HepG2 (cell line): ENCODE measurements around the gene TFB1M. TPM values are rescaled to one million over a fixed set of nuclear protein-coding genes. Genes with fewer than 3 reads are reported as not detected.

Experiments
- CAMTA2 ChIP-seq: sonication (generic); formaldehyde crosslinking; IDR thresholded peaks from 2 replicates; pipeline ENCODE4 v1.4.0; 2020; ENCODE audit warnings: mild to moderate bottlenecking, missing genetic modification reagents, borderline replicate concordance
- CHD4 ChIP-seq: fragments of 200-600 bp; sonication (generic); IDR thresholded peaks from 2 replicates; pipeline ENCODE4 v1.7.0; 2017; ENCODE audit warnings: mild to moderate bottlenecking, low read length, borderline replicate concordance
- IKZF1 ChIP-seq: fragments of 450-650 bp; IDR thresholded peaks from 2 replicates; pipeline ENCODE4 v1.7.1; 2016
- PCBP2 ChIP-seq: fragments of 200-400 bp; formaldehyde crosslinking; optimal IDR thresholded peaks from 2 replicates; pipeline ENCODE3; 2018; ENCODE audit warnings: low read length, low read depth; ENCODE audit not compliant: poor library complexity, severe bottlenecking
- PTBP1 ChIP-seq: fragments of 200-400 bp; formaldehyde crosslinking; IDR thresholded peaks from 2 replicates; pipeline ENCODE4 v1.6.1; 2018; ENCODE audit warnings: low read length, low read depth; ENCODE audit not compliant: poor library complexity, severe bottlenecking
- SATB2 ChIP-seq: sonication (generic); formaldehyde crosslinking; IDR thresholded peaks from 2 replicates; pipeline ENCODE4 v1.5.0; 2020; ENCODE audit warnings: missing genetic modification reagents
- ZFP90 ChIP-seq: sonication (generic); formaldehyde crosslinking; IDR thresholded peaks from 2 replicates; pipeline ENCODE4 v1.8.0; 2022; ENCODE audit warnings: missing genetic modification reagents, mild to moderate bottlenecking, inconsistent platforms, borderline replicate concordance
- ZNF12 ChIP-seq: sonication (generic); formaldehyde crosslinking; IDR thresholded peaks from 2 replicates; pipeline ENCODE4 v1.5.0; 2020; ENCODE audit warnings: missing genetic modification reagents
- ZNF121 ChIP-seq: sonication (generic); formaldehyde crosslinking; IDR thresholded peaks from 2 replicates; pipeline ENCODE4 v1.5.0; 2020; ENCODE audit warnings: mild to moderate bottlenecking, missing genetic modification reagents
- ZNF317 ChIP-seq: sonication (generic); formaldehyde crosslinking; IDR thresholded peaks from 2 replicates; pipeline ENCODE4 v1.5.0; 2020; ENCODE audit warnings: mild to moderate bottlenecking, missing genetic modification reagents
- ZNF446 ChIP-seq: sonication (generic); formaldehyde crosslinking; IDR thresholded peaks from 2 replicates; pipeline ENCODE4 v1.5.0; 2020; ENCODE audit warnings: mild to moderate bottlenecking, missing genetic modification reagents
- ZNF644 ChIP-seq: IDR thresholded peaks from 2 replicates; pipeline ENCODE4 v1.6.1; 2016; ENCODE audit warnings: low read depth
- ZNF724P ChIP-seq: sonication (generic); formaldehyde crosslinking; IDR thresholded peaks from 2 replicates; pipeline ENCODE4 v1.8.0; 2022; ENCODE audit warnings: missing genetic modification reagents, borderline replicate concordance
- ZSCAN12 ChIP-seq: sonication (generic); formaldehyde crosslinking; IDR thresholded peaks from 2 replicates; pipeline ENCODE4 v1.9.0; 2021; ENCODE audit warnings: mild to moderate bottlenecking, missing genetic modification reagents
- polyA plus RNA-seq, 8 experiments: library from polyadenylated mRNA; depleted of rRNA in 3 of 8; stranded (reverse) in 7 of 8; unstranded in 1 of 8; fragments of >200 nt; fragmentation: Illumina TruSeq in 4 of 8; extraction: Trizol in 4 of 8; gene quantifications; 2 replicates each; pipeline versions ENCODE4 v1.2.1 to v1.2.3, GENCODE V29; 2011 to 2016; ENCODE audit warnings: low read depth in 4 of 8, missing spikeins in 1 of 8, mixed read lengths in 1 of 8; ENCODE audit not compliant: insufficient read depth in 1 of 8
- total RNA-seq, 5 experiments: library from RNA; depleted of rRNA; stranded (reverse); fragments of >200 nt; fragmentation: Illumina TruSeq; extraction: Trizol; gene quantifications; 2 replicates each; pipeline ENCODE4 v1.2.3, GENCODE V29; 2016; ENCODE audit warnings: low read depth in 1 of 5
- TF ChIP-seq, protein P1 (sequence below): sonication (generic); formaldehyde crosslinking; IDR thresholded peaks from 2 replicates; pipeline ENCODE4 v1.4.0; 2020; ENCODE audit warnings: missing genetic modification reagents
- TF ChIP-seq, protein P2 (sequence below): sonication (generic); formaldehyde crosslinking; conservative IDR thresholded peaks from 2 replicates; pipeline ENCODE4 v1.8.0; 2022; ENCODE audit warnings: missing genetic modification reagents
- TF ChIP-seq, protein P3 (sequence below): sonication (generic); formaldehyde crosslinking; conservative IDR thresholded peaks from 2 replicates; pipeline ENCODE4 v1.8.1; 2023; ENCODE audit warnings: missing genetic modification reagents
- TF ChIP-seq, protein P4 (sequence below): sonication (generic); formaldehyde crosslinking; IDR thresholded peaks from 2 replicates; pipeline ENCODE4 v1.4.0; 2020; ENCODE audit warnings: missing genetic modification reagents
- TF ChIP-seq, protein P5 (sequence below): sonication (generic); formaldehyde crosslinking; IDR thresholded peaks from 2 replicates; pipeline ENCODE4 v1.8.0; 2022; ENCODE audit warnings: missing genetic modification reagents, mild to moderate bottlenecking, moderate library complexity, borderline replicate concordance

TFB1M gene
- total and polyA plus RNA-seq, 2 of the 13 experiments (the other 11 are each of a cell fraction or from before 2014, with no cell fraction given), result 91.4 to 122 TPM

DNA sequence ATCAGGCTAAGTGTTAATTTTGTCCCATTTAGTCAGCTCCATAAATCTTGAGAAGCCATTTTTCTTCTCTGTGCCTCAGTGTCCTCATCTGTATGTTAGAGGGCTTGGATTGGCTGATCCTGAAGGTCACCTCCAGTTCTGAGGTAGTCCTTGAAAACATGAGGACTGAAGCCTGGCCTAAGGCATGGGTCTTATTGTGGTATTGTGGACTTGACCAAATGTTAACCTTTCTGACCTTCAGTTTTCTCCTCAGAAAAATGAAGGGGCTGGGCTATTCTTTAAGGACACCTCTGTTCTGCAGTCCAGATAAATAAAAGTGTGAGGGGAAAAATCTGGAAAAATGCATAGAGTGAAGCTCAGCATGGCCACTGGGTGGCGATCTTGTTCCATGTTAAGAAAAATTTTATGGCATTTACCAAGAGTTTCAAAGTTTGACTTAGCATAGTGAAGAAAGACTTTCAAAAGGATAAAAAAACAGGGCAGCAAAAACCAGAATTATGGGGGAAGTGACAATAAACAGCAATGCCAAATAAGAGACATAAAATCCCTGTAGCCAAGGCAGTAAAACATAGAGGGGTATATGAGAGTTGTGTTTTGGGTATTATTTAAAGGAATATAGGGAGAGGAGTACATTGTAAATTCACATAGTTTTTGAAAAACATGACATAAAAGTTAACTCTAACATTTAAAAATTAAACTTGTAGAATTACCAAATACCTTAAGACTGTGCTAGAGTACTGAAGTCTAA is 13.2 kb upstream of the TFB1M start (continued):
- TF ChIP-seq ZNF644 (CRISPR knock-in tag), result no peak
- TF ChIP-seq ZNF121, result no peak
- no peak for TF ChIP-seq ZFP90
- TF ChIP-seq PTBP1, result no peak
- TF ChIP-seq ZSCAN12 (CRISPR knock-in tag), result peak; percentile 43; the same call in 1 of the 2 replicates
- peak; percentile 89; the same call in 1 of the 2 replicates for TF ChIP-seq CHD4
- TF ChIP-seq, protein P1, sequence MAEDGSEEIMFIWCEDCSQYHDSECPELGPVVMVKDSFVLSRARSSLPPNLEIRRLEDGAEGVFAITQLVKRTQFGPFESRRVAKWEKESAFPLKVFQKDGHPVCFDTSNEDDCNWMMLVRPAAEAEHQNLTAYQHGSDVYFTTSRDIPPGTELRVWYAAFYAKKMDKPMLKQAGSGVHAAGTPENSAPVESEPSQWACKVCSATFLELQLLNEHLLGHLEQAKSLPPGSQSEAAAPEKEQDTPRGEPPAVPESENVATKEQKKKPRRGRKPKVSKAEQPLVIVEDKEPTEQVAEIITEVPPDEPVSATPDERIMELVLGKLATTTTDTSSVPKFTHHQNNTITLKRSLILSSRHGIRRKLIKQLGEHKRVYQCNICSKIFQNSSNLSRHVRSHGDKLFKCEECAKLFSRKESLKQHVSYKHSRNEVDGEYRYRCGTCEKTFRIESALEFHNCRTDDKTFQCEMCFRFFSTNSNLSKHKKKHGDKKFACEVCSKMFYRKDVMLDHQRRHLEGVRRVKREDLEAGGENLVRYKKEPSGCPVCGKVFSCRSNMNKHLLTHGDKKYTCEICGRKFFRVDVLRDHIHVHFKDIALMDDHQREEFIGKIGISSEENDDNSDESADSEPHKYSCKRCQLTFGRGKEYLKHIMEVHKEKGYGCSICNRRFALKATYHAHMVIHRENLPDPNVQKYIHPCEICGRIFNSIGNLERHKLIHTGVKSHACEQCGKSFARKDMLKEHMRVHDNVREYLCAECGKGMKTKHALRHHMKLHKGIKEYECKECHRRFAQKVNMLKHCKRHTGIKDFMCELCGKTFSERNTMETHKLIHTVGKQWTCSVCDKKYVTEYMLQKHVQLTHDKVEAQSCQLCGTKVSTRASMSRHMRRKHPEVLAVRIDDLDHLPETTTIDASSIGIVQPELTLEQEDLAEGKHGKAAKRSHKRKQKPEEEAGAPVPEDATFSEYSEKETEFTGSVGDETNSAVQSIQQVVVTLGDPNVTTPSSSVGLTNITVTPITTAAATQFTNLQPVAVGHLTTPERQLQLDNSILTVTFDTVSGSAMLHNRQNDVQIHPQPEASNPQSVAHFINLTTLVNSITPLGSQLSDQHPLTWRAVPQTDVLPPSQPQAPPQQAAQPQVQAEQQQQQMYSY, result no peak
- TF ChIP-seq PCBP2, result no peak
- TF ChIP-seq, protein P2, sequence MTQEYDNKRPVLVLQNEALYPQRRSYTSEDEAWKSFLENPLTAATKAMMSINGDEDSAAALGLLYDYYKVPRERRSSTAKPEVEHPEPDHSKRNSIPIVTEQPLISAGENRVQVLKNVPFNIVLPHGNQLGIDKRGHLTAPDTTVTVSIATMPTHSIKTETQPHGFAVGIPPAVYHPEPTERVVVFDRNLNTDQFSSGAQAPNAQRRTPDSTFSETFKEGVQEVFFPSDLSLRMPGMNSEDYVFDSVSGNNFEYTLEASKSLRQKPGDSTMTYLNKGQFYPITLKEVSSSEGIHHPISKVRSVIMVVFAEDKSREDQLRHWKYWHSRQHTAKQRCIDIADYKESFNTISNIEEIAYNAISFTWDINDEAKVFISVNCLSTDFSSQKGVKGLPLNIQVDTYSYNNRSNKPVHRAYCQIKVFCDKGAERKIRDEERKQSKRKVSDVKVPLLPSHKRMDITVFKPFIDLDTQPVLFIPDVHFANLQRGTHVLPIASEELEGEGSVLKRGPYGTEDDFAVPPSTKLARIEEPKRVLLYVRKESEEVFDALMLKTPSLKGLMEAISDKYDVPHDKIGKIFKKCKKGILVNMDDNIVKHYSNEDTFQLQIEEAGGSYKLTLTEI (CRISPR knock-in tag), result no peak
- TF ChIP-seq, protein P3, sequence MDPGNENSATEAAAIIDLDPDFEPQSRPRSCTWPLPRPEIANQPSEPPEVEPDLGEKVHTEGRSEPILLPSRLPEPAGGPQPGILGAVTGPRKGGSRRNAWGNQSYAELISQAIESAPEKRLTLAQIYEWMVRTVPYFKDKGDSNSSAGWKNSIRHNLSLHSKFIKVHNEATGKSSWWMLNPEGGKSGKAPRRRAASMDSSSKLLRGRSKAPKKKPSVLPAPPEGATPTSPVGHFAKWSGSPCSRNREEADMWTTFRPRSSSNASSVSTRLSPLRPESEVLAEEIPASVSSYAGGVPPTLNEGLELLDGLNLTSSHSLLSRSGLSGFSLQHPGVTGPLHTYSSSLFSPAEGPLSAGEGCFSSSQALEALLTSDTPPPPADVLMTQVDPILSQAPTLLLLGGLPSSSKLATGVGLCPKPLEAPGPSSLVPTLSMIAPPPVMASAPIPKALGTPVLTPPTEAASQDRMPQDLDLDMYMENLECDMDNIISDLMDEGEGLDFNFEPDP (CRISPR knock-in tag), result peak; percentile 89; the same call in 1 of the 2 replicates
- TF ChIP-seq CAMTA2 (CRISPR knock-in tag), result no peak
- TF ChIP-seq, protein P4, sequence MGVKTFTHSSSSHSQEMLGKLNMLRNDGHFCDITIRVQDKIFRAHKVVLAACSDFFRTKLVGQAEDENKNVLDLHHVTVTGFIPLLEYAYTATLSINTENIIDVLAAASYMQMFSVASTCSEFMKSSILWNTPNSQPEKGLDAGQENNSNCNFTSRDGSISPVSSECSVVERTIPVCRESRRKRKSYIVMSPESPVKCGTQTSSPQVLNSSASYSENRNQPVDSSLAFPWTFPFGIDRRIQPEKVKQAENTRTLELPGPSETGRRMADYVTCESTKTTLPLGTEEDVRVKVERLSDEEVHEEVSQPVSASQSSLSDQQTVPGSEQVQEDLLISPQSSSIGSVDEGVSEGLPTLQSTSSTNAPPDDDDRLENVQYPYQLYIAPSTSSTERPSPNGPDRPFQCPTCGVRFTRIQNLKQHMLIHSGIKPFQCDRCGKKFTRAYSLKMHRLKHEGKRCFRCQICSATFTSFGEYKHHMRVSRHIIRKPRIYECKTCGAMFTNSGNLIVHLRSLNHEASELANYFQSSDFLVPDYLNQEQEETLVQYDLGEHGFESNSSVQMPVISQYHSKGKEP (CRISPR knock-in tag), result no peak
- peak; percentile 42; the same call in 1 of the 2 replicates for TF ChIP-seq ZNF12 (CRISPR knock-in tag)
- no peak for TF ChIP-seq ZNF317 (CRISPR knock-in tag)
- no peak for TF ChIP-seq SATB2 (CRISPR knock-in tag)
- TF ChIP-seq ZNF446 (CRISPR knock-in tag), result no peak
- TF ChIP-seq ZNF724P (CRISPR knock-in tag), result no peak
- no peak for TF ChIP-seq IKZF1
- TF ChIP-seq, protein P5, sequence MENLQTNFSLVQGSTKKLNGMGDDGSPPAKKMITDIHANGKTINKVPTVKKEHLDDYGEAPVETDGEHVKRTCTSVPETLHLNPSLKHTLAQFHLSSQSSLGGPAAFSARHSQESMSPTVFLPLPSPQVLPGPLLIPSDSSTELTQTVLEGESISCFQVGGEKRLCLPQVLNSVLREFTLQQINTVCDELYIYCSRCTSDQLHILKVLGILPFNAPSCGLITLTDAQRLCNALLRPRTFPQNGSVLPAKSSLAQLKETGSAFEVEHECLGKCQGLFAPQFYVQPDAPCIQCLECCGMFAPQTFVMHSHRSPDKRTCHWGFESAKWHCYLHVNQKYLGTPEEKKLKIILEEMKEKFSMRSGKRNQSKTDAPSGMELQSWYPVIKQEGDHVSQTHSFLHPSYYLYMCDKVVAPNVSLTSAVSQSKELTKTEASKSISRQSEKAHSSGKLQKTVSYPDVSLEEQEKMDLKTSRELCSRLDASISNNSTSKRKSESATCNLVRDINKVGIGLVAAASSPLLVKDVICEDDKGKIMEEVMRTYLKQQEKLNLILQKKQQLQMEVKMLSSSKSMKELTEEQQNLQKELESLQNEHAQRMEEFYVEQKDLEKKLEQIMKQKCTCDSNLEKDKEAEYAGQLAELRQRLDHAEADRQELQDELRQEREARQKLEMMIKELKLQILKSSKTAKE (CRISPR knock-in tag), result no peak
